Gastroesophageal sphincter (tissue), 4 donors: ENCODE measurements around the gene KDM4C. TPM values are rescaled to one million over a fixed set of nuclear protein-coding genes. Genes with fewer than 3 reads are reported as not detected.
"Not testable (repeated sequence)": the region's sequence is repeated elsewhere in the genome, so short reads cannot be mapped to it uniquely, and the experiment has no call there.

Experiments used
- ATAC-seq: fragments of 150-250 bp; one replicate; pipeline ENCODE4 v1.9.1; 2016; ENCODE audit warnings: mild to moderate bottlenecking, moderate library complexity
- H3K27ac ChIP-seq, 4 donors: fragments of 200-600 bp; sonication (generic) in 3 of 4; 1 replicate in 3 of 4; 2 replicates in 1 of 4; pipeline ENCODE4 v1.5.1; 2016 to 2019
- H3K27me3 ChIP-seq: fragments of 200-600 bp; sonication (generic); one replicate; pipeline ENCODE4 v1.5.1; 2019
- H3K36me3 ChIP-seq, 2 donors: fragments of 200-600 bp; sonication (generic); one replicate each; pipeline ENCODE4 v1.5.1; 2019; ENCODE audit warnings: control low read depth in 1 of 2
- H3K4me1 ChIP-seq, 3 donors: fragments of 200-600 bp; sonication (generic); 1 replicate in 2 of 3; 2 replicates in 1 of 3; pipeline ENCODE4 v1.5.1; 2016 to 2019; ENCODE audit warnings: control low read depth in 2 of 3
- H3K4me3 ChIP-seq, 2 donors: fragments of 200-600 bp; sonication (generic); one replicate each; pipeline ENCODE4 v1.5.1; 2019; ENCODE audit warnings: mild to moderate bottlenecking in 1 of 2, moderate library complexity in 1 of 2
- H3K9me3 ChIP-seq, 3 donors: fragments of 200-600 bp; sonication (generic); one replicate each; pipeline ENCODE4 v1.5.1; 2017 to 2019; ENCODE audit warnings: control low read depth in 2 of 3
- CTCF ChIP-seq, 4 experiments: fragments of 200-600 bp in 2 of 4; fragments of 450-650 bp in 2 of 4; sonication (generic) in 1 of 4; IDR thresholded peaks; one replicate each; pipeline ENCODE4 v1.5.1; 2017 to 2019; ENCODE audit warnings: antibody characterized with exemption in 4 of 4, mild to moderate bottlenecking in 2 of 4, moderate library complexity in 2 of 4
- EP300 ChIP-seq: sonication (generic); formaldehyde crosslinking; IDR thresholded peaks from one replicate; pipeline ENCODE4 v1.6.1; 2017; ENCODE audit warnings: antibody characterized with exemption, mild to moderate bottlenecking
- POLR2A ChIP-seq, 2 donors: fragments of 450-650 bp; IDR thresholded peaks; one replicate each; pipeline ENCODE4 v1.6.1; 2017; ENCODE audit warnings: antibody characterized with exemption in 2 of 2, mild to moderate bottlenecking in 2 of 2, moderate library complexity in 1 of 2
- POLR2AphosphoS5 ChIP-seq: sonication (generic); formaldehyde crosslinking; IDR thresholded peaks from one replicate; pipeline ENCODE4 v1.6.1; 2017; ENCODE audit warnings: antibody characterized with exemption
- WGBS, 2 donors: methylation state at CpG; one replicate each; pipeline ENCODE4 v1.1.5; 2018; ENCODE audit warnings: low coverage in 1 of 2; 5-methylcytosine and 5-hydroxymethylcytosine counted together
- total RNA-seq, 4 donors: library from RNA; depleted of rRNA; stranded (reverse); fragments of >200 nt; gene quantifications; one replicate each; pipeline ENCODE4 v1.1.0, GENCODE V29; 2016

The KDM4C gene
- total RNA-seq, 4 donors from 2014 or later: 17.7 to 65.2 (median 29.5) TPM

GRCh38 chr9:6944093-6944551, 186.3 kb downstream of the KDM4C start:
- H3K27me3 ChIP-seq: no peaks in the 10 kb centered on the region
- 58 to 100% methylated on average over 1 of the region's 1 CpG for WGBS, 2 donors

GRCh38 chr9:6944896-6945295, 187.1 kb downstream of the KDM4C start:
- Histone ChIP-seq H3K27me3 (no peaks in the 10 kb centered on the region), H3K4me1 (peaks cover 0 to 12% (median 0%) of the 10 kb centered on the region in 3 donors), H3K36me3 (no peaks in the 10 kb centered on the region), H3K27ac (no peak overlapping the region), H3K4me3 (no peak overlapping the region), H3K9me3 (no peaks in the 10 kb centered on the region)
- 87 to 92% methylated on average over 4 of the region's 4 CpGs for WGBS, 2 donors
- TF ChIP-seq CTCF (IDR thresholded peaks at IDR 0.05): no peak
- TF ChIP-seq POLR2A (IDR thresholded peaks at IDR 0.05): no peak
- no peak for TF ChIP-seq EP300
- TF ChIP-seq POLR2AphosphoS5: no peak
- ATAC-seq: no peak

More at GRCh38 chr9:6944093-6944551, 186.3 kb downstream of the KDM4C start:
- peak; percentile 28 for ATAC-seq
- no peaks in the 10 kb centered on the region for H3K9me3 ChIP-seq
- no peaks in the 10 kb centered on the region for H3K36me3 ChIP-seq
- peaks cover 0 to 12% (median 0%) of the 10 kb centered on the region in 3 donors for H3K4me1 ChIP-seq
- no peak for TF ChIP-seq POLR2A (IDR thresholded peaks at IDR 0.05)
- peak; percentile 50 for TF ChIP-seq POLR2AphosphoS5
- TF ChIP-seq EP300: no peak
- H3K4me3 ChIP-seq: no peak overlapping the region
- no peak overlapping the region for H3K27ac ChIP-seq

GRCh38 chr9:6945816-6946215, 188.0 kb downstream of the KDM4C start:
- no peak overlapping the region for H3K4me3 ChIP-seq
- H3K9me3 ChIP-seq: no peaks in the 10 kb centered on the region
- TF ChIP-seq POLR2A (IDR thresholded peaks at IDR 0.05) (no peak), CTCF (IDR thresholded peaks at IDR 0.05) (no peak), EP300 (no peak)
- H3K4me1 ChIP-seq: peaks cover 0 to 12% (median 0%) of the 10 kb centered on the region in 3 donors
- H3K27me3 ChIP-seq: no peaks in the 10 kb centered on the region
- no peaks in the 10 kb centered on the region for H3K36me3 ChIP-seq
- ATAC-seq: no peak
- no peak overlapping the region for H3K27ac ChIP-seq

GRCh38 chr9:6946583-6947166, 188.9 kb downstream of the KDM4C start:
- H3K9me3 ChIP-seq: no peaks in the 10 kb centered on the region
- H3K4me1 ChIP-seq: peaks cover 0 to 12% (median 0%) of the 10 kb centered on the region in 3 donors
- WGBS, 2 donors: 68 to 79% methylated on average over 3 of the region's 3 CpGs
- TF ChIP-seq CTCF (IDR thresholded peaks at IDR 0.05): no peak
- TF ChIP-seq POLR2AphosphoS5: no peak
- TF ChIP-seq EP300: no peak
- no peak for TF ChIP-seq POLR2A (IDR thresholded peaks at IDR 0.05)
- no peak overlapping the region for H3K27ac ChIP-seq
- no peak overlapping the region for H3K4me3 ChIP-seq
- H3K27me3 ChIP-seq: no peaks in the 10 kb centered on the region
- H3K36me3 ChIP-seq: no peaks in the 10 kb centered on the region
- ATAC-seq: no peak

GRCh38 chr9:6948921-6949320, 191.1 kb downstream of the KDM4C start:
- not testable (repeated sequence) for H3K9me3 ChIP-seq, H3K27me3 ChIP-seq, H3K4me1 ChIP-seq, ATAC-seq, H3K36me3 ChIP-seq, H3K4me3 ChIP-seq, H3K27ac ChIP-seq
- no CpG with 5 or more reads among the region's 31 CpGs for WGBS, 2 donors

- WGBS, 2 donors: 59 to 73% methylated on average over 3 to 7 of the region's 7 CpGs
Observed at GRCh38 chr9:6955251-6955921, 197.6 kb downstream of the KDM4C start.

More at GRCh38 chr9:6955251-6955921, 197.6 kb downstream of the KDM4C start:
- H3K9me3 ChIP-seq: no peaks in the 10 kb centered on the region
- H3K27ac ChIP-seq: no peak overlapping the region
- TF ChIP-seq POLR2AphosphoS5: no peak
- H3K4me1 ChIP-seq: peaks cover 0 to 26% (median 0%) of the 10 kb centered on the region in 3 donors
- H3K36me3 ChIP-seq: peaks cover 0 to 10% of the 10 kb centered on the region in 2 donors
- no peak overlapping the region for H3K4me3 ChIP-seq
- ATAC-seq: no peak
- no peaks in the 10 kb centered on the region for H3K27me3 ChIP-seq
